ENCODE data around the gene FAM200A. TPM values are rescaled to one million over a fixed set of nuclear protein-coding genes. Genes with fewer than 3 reads are reported as not detected.
A peak's percentile ranks its signal among the peaks of the same experiment; 100 is the strongest.
"Not testable (repeated sequence)": the region's sequence is repeated elsewhere in the genome, so short reads cannot be mapped to it uniquely, and the experiment has no call there.

Gene FAM200A
- total RNA-seq, 1 experiment from 2014 or later = 6.1 TPM

DNA sequence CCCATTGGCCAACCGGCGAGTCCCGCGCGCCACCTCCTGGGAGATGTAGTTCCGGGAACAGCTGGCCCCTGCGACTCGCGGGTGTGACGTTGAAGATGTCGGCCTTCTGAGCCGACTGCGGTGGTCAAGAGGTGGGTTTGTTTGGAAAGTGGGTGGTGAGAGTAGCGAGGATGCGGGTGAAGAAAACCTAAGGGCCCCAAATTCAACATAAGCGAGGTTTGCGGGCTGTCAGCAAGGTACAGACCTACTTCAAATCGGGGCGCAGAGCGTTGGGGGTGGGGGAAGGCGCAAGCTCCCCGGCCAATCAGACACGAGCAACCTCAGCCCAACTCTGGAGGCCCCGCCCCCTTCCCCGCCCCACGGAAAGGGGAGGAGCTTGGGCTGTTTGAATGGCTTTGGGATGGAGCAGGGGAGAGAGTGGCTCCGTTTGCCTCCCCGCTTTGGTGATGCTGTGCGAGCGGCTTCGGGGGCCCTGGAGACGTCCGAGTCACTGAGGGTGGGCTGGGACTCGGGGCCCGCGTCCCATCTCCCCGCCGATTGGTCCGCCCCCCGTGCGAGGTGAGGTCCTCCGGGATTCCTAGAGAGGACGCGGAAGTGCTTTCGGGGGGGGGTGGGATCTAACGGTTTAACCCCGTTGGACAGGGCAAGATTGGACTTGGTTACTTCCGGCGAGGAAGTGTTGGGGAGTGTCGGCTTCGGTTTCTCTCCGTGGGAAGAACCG is 47.2 kb downstream of the FAM200A start, which contains the start of gene ZKSCAN5:
Gene ZKSCAN5 (plus strand): TSS at position 60 of the 721 bp plus-strand sequence. CDS start 1,383 bp downstream, outside the sequence.
- CTCF ChIA-PET = interaction anchor here (0.8 to 1.0 kb wide), 2 partner anchors 22 to 62 kb away, joined by 3 read pairs; no protein-coding TSS in a partner anchor
- peak within 1 kb of the TSS; percentile 87 for H3K4me3 Mint-ChIP-seq (ENCODE audit: unreplicated experiment)
- peak; percentile 96 for DNase-seq (ENCODE audit: unreplicated experiment)
- H3K4me1 Mint-ChIP-seq (ENCODE audit: insufficient read depth, unreplicated experiment) = peaks cover 17% of the 10 kb centered on the region
- TF ChIP-seq, protein P1, sequence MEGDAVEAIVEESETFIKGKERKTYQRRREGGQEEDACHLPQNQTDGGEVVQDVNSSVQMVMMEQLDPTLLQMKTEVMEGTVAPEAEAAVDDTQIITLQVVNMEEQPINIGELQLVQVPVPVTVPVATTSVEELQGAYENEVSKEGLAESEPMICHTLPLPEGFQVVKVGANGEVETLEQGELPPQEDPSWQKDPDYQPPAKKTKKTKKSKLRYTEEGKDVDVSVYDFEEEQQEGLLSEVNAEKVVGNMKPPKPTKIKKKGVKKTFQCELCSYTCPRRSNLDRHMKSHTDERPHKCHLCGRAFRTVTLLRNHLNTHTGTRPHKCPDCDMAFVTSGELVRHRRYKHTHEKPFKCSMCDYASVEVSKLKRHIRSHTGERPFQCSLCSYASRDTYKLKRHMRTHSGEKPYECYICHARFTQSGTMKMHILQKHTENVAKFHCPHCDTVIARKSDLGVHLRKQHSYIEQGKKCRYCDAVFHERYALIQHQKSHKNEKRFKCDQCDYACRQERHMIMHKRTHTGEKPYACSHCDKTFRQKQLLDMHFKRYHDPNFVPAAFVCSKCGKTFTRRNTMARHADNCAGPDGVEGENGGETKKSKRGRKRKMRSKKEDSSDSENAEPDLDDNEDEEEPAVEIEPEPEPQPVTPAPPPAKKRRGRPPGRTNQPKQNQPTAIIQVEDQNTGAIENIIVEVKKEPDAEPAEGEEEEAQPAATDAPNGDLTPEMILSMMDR (IDR thresholded peaks at IDR 0.05; ENCODE audit: unreplicated experiment) = no peak
- no peaks in the 10 kb centered on the region for H3K9me3 Mint-ChIP-seq (ENCODE audit: unreplicated experiment)
- intact Hi-C loops (cut with micrococcal nuclease) = loop anchor here (2.0 kb wide), 2 partner anchors 54 to 112 kb away; partner anchors contain the start of genes ZNF655 and ZSCAN25
- peaks cover 24% of the 10 kb centered on the region for H3K36me3 Mint-ChIP-seq (ENCODE audit: insufficient read depth, unreplicated experiment)
- no peaks in the 10 kb centered on the region for H3K27me3 Mint-ChIP-seq (ENCODE audit: insufficient read depth, unreplicated experiment)
- H3K27ac Mint-ChIP-seq (ENCODE audit: low read depth, unreplicated experiment) = peak within 1 kb of the TSS; percentile 83
- POLR2A ChIA-PET = interaction anchor here (0.5 to 3.4 kb wide), 36 partner anchors 10 to 595 kb away, joined by 3 to 39 read pairs (median 4); partner anchors contain the start of genes ATP5MF, BUD31, CPSF4 and FAM200A
- no TSS peak for BruUV-seq (replicated peaks)

DNA sequence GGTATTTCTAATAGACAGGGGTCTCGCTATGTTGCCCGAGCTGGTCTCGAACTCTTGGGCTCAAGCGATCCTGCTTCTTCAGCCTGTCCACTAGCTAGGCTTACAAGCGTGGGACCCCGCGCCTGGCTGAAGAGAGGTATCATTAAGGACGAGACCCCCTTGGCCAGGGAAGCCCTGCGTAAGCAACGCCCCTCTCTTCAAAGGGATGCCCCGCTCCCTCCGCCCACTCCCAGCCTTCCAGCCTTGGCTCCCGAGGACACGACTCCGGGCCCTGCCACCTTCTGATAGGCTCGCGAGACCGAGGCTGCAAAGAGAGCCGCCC is 47.7 kb downstream of the FAM200A start:
- Mint-ChIP-seq H3K9me3 (ENCODE audit: unreplicated experiment) (no peaks in the 10 kb centered on the region), H3K36me3 (ENCODE audit: insufficient read depth, unreplicated experiment) (peaks cover 29% of the 10 kb centered on the region), H3K27me3 (ENCODE audit: insufficient read depth, unreplicated experiment) (no peaks in the 10 kb centered on the region), H3K27ac (ENCODE audit: low read depth, unreplicated experiment) (peak overlapping the region; percentile 83), H3K4me1 (ENCODE audit: insufficient read depth, unreplicated experiment) (peaks cover 17% of the 10 kb centered on the region), H3K4me3 (ENCODE audit: unreplicated experiment) (peak overlapping the region; percentile 87)
- TF ChIP-seq, protein P1 (IDR thresholded peaks at IDR 0.05; ENCODE audit: unreplicated experiment) = no peak
- intact Hi-C loops (cut with micrococcal nuclease) = loop anchor here (2.0 kb wide), 2 partner anchors 55 to 113 kb away; partner anchors contain the start of genes ZNF655 and ZSCAN25
- CTCF ChIA-PET = interaction anchor here (0.8 to 1.0 kb wide), 2 partner anchors 21 to 63 kb away, joined by 3 read pairs; no protein-coding TSS in a partner anchor
- no TSS peak for BruUV-seq (replicated peaks)
- POLR2A ChIA-PET = interaction anchor here (0.6 to 3.4 kb wide), 27 partner anchors 11 to 585 kb away, joined by 3 to 39 read pairs (median 6); partner anchors contain the start of genes ATP5MF, BUD31, CPSF4 and FAM200A
- DNase-seq (ENCODE audit: unreplicated experiment) = no peak

DNA sequence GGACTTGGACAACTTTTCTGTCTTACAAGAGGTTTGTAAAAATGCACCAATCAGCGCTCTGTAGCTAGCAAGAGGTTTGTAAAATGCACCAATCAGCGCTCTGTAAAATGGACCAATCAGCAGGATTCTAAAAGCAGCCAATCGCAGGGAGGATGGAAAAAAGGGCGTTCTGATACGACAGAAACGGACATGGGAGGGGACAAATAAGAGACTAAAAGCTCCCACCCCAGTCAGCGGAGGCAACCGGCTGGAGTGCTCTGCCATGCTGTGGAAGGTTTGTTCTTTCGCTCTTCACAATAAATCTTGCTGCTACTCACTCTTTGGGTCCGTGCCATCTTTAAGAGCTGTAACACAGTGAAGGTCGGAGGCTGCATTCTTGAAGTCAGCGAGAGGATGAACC is 50.7 kb downstream of the FAM200A start:
- intact Hi-C loops (cut with micrococcal nuclease); H3K27me3 Mint-ChIP-seq (ENCODE audit: insufficient read depth, unreplicated experiment); DNase-seq (ENCODE audit: unreplicated experiment); H3K27ac Mint-ChIP-seq (ENCODE audit: low read depth, unreplicated experiment); BruUV-seq (replicated peaks); H3K9me3 Mint-ChIP-seq (ENCODE audit: unreplicated experiment): not testable (repeated sequence)
- ChIA-PET POLR2A (interaction anchor here (0.5 to 4.5 kb wide), 8 partner anchors 28 to 395 kb away, joined by 3 to 51 read pairs (median 22); partner anchors contain the start of genes ATP5MF, CPSF4, FAM200A and PTCD1), CTCF (interaction anchor here (0.6 to 0.7 kb wide), 2 partner anchors 24 to 37 kb away, joined by 3 to 4 read pairs; no protein-coding TSS in a partner anchor)
- Mint-ChIP-seq H3K36me3 (ENCODE audit: insufficient read depth, unreplicated experiment) (peaks cover 40% of the 10 kb centered on the region), H3K4me3 (ENCODE audit: unreplicated experiment) (peak overlapping the region; percentile 98), H3K4me1 (ENCODE audit: insufficient read depth, unreplicated experiment) (peaks cover 21% of the 10 kb centered on the region)

DNA sequence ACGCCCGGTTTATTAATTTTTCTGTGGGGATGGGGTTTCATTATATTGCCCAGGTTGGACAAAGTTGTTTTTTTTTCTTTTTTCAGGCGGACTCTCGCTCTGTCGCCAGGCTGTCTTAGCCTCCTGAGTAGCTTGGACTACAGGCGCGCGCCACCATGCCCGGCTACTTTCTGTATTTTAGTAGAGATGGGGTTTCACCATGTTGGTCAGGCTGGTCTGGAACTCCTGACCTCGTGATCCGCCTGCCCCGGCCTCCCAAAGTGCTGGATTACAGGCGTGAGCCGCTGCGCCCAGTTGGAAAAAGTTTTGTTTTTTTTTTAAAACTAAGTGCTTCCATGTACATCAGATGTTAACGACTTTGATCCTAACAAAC is 51.3 kb downstream of the FAM200A start:
- POLR2A ChIA-PET = interaction anchor here (0.7 to 4.5 kb wide), 29 partner anchors 10 to 928 kb away, joined by 3 to 51 read pairs (median 4); partner anchors contain the start of genes ARPC1A, ATP5MF, CPSF4 and FAM200A
- CTCF ChIA-PET = interaction anchor here (0.6 kb wide), 1 partner anchor 37 kb away, joined by 4 read pairs; no protein-coding TSS in a partner anchor
- peak overlapping the region; percentile 98 for H3K4me3 Mint-ChIP-seq (ENCODE audit: unreplicated experiment)
- BruUV-seq (replicated peaks) = no TSS peak
- H3K4me1 Mint-ChIP-seq (ENCODE audit: insufficient read depth, unreplicated experiment) = peaks cover 15% of the 10 kb centered on the region
- TF ChIP-seq, protein P1 (IDR thresholded peaks at IDR 0.05; ENCODE audit: unreplicated experiment) = no peak
- peak overlapping the region; percentile 100 for H3K27ac Mint-ChIP-seq (ENCODE audit: low read depth, unreplicated experiment)
- no peaks in the 10 kb centered on the region for H3K9me3 Mint-ChIP-seq (ENCODE audit: unreplicated experiment)
- intact Hi-C loops (cut with micrococcal nuclease) = no loop called here
- no peaks in the 10 kb centered on the region for H3K27me3 Mint-ChIP-seq (ENCODE audit: insufficient read depth, unreplicated experiment)
- H3K36me3 Mint-ChIP-seq (ENCODE audit: insufficient read depth, unreplicated experiment) = peaks cover 43% of the 10 kb centered on the region
- no peak for DNase-seq (ENCODE audit: unreplicated experiment)
